NCI-H2227 treated with DMSO at 0.1 percent for 48 hours (cell line): ENCODE results near the gene ACTN4.
"Not testable (repeated sequence)": the region's sequence is repeated elsewhere in the genome, so short reads cannot be mapped to it uniquely, and the experiment has no call there.

ENCODE experiments used
- DNase-seq: peaks from one replicate; lab custom pipeline; 2025; lab: John Stamatoyannopoulos, UW

The ACTN4 gene

GRCh38 chr19:38737921-38738737 lies 90.7 kb downstream of the ACTN4 start:
- no peak for DNase-seq

DNA sequence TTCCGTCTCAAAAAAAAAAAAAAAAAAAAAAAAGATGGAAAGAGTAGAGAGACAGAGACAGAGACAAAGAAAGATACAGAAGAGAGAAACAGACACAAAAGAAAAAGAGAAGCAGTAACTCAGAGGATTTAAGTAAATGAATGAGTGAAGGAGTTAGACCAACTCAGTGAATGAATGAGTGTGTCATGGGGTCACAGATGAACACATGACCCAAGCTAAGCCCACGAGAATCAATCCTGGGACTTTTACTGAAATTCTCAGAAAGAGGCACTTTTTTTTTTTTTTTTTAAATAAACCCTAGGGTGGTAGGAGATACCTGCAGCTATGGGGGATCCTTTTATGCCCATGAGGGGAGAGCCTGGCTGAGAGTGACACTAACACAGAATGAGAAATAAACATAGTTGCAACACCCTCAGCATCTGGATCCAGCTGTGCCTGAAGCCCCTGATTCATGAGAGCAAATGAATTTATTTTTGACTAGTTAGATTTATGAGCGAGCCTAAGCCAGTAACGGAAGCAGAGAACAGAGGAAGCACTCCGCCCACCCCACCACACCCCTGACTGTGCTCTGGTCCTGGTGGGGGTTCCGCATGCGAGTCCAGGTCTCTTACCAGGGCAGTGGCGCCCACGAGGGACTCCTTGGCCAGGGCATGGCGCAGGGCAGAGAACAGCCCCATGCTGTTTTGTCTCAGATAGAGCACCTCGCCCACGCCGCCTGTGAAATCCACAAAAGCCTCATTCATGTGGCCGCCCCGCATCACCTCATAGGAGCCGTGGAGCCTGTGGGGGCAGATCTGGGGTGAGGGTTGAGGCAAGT lies 92.2 kb downstream of the ACTN4 start:
- no peak for DNase-seq

- DNase-seq: no peak
Observed at GRCh38 chr19:38740257-38740592, 92.8 kb downstream of the ACTN4 start.

- no peak for DNase-seq
Observed at GRCh38 chr19:38740932-38741331, 93.5 kb downstream of the ACTN4 start.

- no peak for DNase-seq
Observed at GRCh38 chr19:38741670-38742069, 94.2 kb downstream of the ACTN4 start.

- no peak for DNase-seq
Observed at GRCh38 chr19:38742296-38742695, 94.8 kb downstream of the ACTN4 start.

- no peak for DNase-seq
Observed at GRCh38 chr19:38742906-38743305, 95.5 kb downstream of the ACTN4 start.

DNA sequence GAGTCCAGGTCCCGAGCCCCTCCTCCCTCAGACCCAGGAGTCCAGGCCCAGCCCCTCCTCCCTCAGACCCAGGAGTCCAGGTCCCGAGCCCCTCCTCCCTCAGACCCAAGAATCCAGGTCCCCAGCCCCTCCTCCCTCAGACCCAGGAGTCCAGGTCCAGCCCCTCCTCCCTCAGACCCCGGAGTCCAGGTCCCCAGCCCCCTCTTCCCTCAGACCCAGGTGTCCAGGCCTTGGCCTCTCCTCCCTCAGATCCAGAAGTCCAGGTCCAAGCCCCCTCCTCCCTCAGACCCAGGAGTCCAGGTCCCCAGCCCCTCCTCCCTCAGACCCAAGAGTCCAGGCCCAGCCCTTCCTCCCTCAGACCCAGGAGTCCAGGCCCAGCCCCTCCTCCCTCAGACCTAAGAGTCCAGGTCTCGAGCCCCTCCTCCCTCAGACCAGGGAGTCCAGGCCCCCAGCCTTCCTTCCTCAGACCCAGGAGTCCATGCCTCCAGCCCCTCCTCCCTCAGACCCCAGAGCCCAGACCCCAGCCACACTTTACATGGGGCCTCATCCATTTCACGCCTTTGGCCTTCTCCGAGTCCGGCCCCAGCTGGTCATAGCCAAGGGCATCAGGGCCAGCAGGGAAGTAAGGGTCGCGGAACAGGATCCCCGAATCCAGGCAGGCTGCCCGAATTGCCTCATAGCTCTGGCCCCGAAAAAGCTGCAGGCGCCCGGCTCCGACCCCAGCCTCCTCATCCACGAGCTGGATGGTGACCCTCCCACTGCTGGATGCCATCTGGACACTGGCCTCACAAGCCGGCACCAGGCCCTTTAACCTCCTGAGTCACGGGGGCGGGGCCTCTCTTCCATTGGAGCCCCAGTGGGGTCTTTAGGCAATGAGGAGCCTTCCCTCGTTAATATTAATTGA lies 96.2 kb downstream of the ACTN4 start:
- DNase-seq: no peak

DNA sequence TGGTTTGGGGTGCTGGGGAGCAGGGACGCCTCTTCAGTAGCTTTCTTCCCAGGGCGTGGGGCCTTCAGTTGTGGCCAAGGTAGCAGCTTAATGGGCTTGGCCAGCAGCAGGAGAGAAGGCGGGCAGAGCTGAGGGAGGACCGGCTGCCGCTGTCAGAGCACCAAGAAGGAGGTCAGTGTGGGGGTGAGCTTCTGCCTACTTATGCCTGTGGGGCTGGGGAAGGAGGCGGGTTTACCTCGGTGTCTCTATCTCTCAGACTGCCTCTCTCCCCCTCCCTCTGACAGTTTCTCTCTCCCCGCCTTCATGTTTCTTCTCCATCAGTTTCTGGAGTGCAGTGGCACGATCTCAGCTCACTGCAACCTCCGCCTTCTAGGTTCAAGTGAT lies 96.8 kb downstream of the ACTN4 start, which contains the start of gene CAPN12:
CAPN12 (minus strand) TSS at position 177 of the 384 bp plus-strand sequence. CDS start 309 bp downstream, outside the sequence.
- no peak for DNase-seq

GRCh38 chr19:38744874-38745273 lies 97.4 kb downstream of the ACTN4 start:
- DNase-seq: no peak

- no peak for DNase-seq
Observed at GRCh38 chr19:38745316-38745715, 97.9 kb downstream of the ACTN4 start.

- DNase-seq: not testable (repeated sequence)
Observed at GRCh38 chr19:38753783-38754182, 106.3 kb downstream of the ACTN4 start.

GRCh38 chr19:38754196-38754595 lies 106.7 kb downstream of the ACTN4 start:
- DNase-seq: not testable (repeated sequence)

- no peak for DNase-seq
Observed at GRCh38 chr19:38759590-38760003, 112.1 kb downstream of the ACTN4 start.

GRCh38 chr19:38760805-38761517 lies 113.5 kb downstream of the ACTN4 start:
- DNase-seq: not testable (repeated sequence)

DNA sequence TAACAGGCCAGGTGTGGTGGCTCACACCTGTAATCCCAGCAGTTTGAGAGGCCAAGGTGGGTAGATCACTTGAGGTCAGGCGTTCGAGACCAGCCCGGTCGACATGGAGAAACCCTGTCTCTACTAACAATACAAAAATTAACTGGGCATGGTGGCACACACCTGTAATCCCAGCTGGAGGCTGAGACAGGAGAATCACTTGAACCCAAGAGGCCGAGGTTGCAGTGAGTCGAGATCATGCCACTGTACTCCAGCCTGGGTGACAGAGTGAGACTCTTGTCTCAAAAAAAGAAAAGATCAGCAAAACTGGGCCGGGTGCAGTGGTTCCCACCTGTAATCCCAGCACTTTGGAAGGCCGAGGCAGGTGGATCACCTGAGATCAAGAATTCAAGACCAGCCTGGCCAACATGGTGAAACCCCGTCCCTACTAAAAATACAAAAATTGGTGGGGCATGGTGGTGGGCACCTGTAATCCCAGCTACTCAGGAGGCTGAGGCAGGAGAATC lies 114.5 kb downstream of the ACTN4 start:
- not testable (repeated sequence) for DNase-seq

DNA sequence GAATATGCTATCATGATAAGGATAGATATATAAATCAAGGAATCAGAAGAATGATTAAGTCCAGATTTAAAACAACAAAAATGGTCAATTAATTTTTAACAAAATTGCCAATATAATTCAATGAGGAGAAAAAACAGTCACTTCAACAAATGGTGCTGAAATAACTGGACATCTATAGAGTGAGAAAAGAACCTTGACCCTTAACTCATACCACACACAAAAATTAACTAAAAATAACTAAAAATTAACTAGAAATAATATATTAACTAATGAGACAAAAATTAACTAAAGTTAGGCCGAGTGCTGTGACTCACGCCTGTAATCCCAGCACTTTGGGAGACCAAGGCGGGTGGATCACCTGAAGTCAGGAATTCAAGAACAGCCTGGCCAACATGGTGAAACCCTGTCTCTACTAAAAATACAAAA lies 116.4 kb downstream of the ACTN4 start:
- DNase-seq: no peak

DNA sequence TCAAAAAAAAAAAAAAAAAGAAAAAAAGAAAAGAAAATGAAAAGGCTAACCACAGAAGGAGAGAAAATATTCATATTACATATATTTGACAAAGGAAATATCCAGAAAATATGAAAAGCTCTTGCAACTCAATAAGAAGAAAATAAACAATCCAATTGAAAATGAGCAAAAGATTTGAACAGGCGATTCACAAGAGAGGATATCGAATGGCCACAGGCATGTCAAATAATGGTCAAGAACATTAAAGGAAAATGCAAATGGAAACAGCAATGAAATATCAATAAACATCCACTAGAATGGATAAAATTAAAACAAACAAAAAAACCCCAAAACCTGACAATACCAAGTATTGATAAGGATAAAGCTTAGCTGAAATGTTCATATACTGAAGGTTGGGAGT lies 117.8 kb downstream of the ACTN4 start:
- no peak for DNase-seq

DNA sequence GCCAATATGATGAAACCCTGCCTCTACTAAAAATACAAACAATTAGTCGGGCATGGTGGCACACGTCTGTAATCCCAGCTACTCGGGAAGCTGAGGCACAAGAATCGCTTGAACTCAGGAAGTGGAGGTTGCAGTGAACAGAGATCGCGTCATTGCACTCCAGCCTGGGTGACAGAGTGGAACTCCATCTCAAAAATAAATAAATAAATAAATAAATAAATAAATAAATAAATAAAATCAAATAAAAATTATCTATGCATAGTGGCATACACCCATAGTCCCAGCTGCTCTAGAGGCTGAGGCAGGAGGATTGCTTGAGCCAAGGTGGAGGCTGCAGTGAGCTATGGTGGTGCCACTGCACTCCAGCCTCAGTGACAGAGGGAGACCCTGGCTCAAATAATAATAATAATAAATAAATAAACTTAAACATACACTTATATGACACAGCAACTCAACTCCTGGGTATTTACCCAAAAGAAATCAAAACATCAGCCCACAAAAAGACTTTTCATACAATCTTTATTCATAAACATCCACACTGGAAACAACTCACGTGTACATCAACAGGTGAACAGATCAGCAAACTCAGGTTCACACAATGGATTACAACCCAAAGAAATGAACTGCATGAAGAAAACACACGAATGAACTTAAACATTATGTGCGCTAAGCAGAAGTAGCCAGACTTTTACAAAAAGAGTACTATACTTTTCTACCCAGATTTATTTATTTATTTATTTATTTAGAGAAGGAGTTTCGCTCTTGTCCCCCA lies 119.0 kb downstream of the ACTN4 start:
- DNase-seq: no peak

- DNase-seq: no peak
Observed at GRCh38 chr19:38769635-38770211, 122.3 kb downstream of the ACTN4 start.
